ENCODE measurements around the gene MEGF9. TPM values are rescaled to one million over a fixed set of nuclear protein-coding genes. Genes with fewer than 3 reads are reported as not detected.
"Not testable (repeated sequence)": the region's sequence is repeated elsewhere in the genome, so short reads cannot be mapped to it uniquely, and the experiment has no call there.

Gene MEGF9
- total RNA-seq, 2 experiments from 2014 or later: 9.4 to 10.5 TPM

- H3K9me3 Mint-ChIP-seq: no peaks in the 10 kb centered on the region
- ChIA-PET CTCF (no interaction called here), POLR2A (no interaction called here)
- no peaks in the 10 kb centered on the region for H3K27me3 Mint-ChIP-seq
- H3K36me3 Mint-ChIP-seq (ENCODE audit: low read depth): peaks cover 2% of the 10 kb centered on the region
- no peak overlapping the region for H3K27ac Mint-ChIP-seq
- peaks cover 4% of the 10 kb centered on the region for H3K4me1 Mint-ChIP-seq
- DNase-seq: no peak
- no peak overlapping the region for H3K4me3 Mint-ChIP-seq
Measured at GRCh38 chr9:120659209-120659608, 55.1 kb downstream of the MEGF9 start.

GRCh38 chr9:120655005-120655622 is 59.2 kb downstream of the MEGF9 start:
- no peak for DNase-seq
- CTCF ChIA-PET: no interaction called here
- Mint-ChIP-seq H3K4me1 (peaks cover 4% of the 10 kb centered on the region), H3K9me3 (no peaks in the 10 kb centered on the region), H3K27me3 (no peaks in the 10 kb centered on the region), H3K36me3 (ENCODE audit: low read depth) (peaks cover 2% of the 10 kb centered on the region), H3K27ac (no peak overlapping the region), H3K4me3 (no peak overlapping the region)
- POLR2A ChIA-PET: no interaction called here

- DNase-seq: no peak
- no peaks in the 10 kb centered on the region for H3K9me3 Mint-ChIP-seq
- H3K4me1 Mint-ChIP-seq: peaks cover 4% of the 10 kb centered on the region
- no peaks in the 10 kb centered on the region for H3K27me3 Mint-ChIP-seq
- no peak overlapping the region for H3K27ac Mint-ChIP-seq
- no peak overlapping the region for H3K4me3 Mint-ChIP-seq
- ChIA-PET CTCF (no interaction called here), POLR2A (no interaction called here)
- H3K36me3 Mint-ChIP-seq (ENCODE audit: low read depth): peaks cover 1% of the 10 kb centered on the region
Measured at GRCh38 chr9:120654272-120654671, 60.0 kb downstream of the MEGF9 start.

GRCh38 chr9:120653762-120654161 is 60.5 kb downstream of the MEGF9 start:
- ChIA-PET CTCF (no interaction called here), POLR2A (no interaction called here)
- H3K4me1 Mint-ChIP-seq: peaks cover 4% of the 10 kb centered on the region
- H3K27me3 Mint-ChIP-seq: no peaks in the 10 kb centered on the region
- no peaks in the 10 kb centered on the region for H3K9me3 Mint-ChIP-seq
- H3K36me3 Mint-ChIP-seq (ENCODE audit: low read depth): no peaks in the 10 kb centered on the region
- no peak for DNase-seq
- H3K4me3 Mint-ChIP-seq: no peak overlapping the region
- no peak overlapping the region for H3K27ac Mint-ChIP-seq

GRCh38 chr9:120652934-120653333 is 61.3 kb downstream of the MEGF9 start:
- DNase-seq: no peak
- CTCF ChIA-PET: no interaction called here
- no peaks in the 10 kb centered on the region for H3K36me3 Mint-ChIP-seq (ENCODE audit: low read depth)
- H3K27me3 Mint-ChIP-seq: no peaks in the 10 kb centered on the region
- POLR2A ChIA-PET: no interaction called here
- no peaks in the 10 kb centered on the region for H3K9me3 Mint-ChIP-seq
- H3K4me1 Mint-ChIP-seq: peaks cover 4% of the 10 kb centered on the region
- no peak overlapping the region for H3K4me3 Mint-ChIP-seq
- H3K27ac Mint-ChIP-seq: no peak overlapping the region

GRCh38 chr9:120650352-120650751 is 63.9 kb downstream of the MEGF9 start:
- no peak overlapping the region for H3K4me3 Mint-ChIP-seq
- DNase-seq: no peak
- no peaks in the 10 kb centered on the region for H3K9me3 Mint-ChIP-seq
- CTCF ChIA-PET: no interaction called here
- POLR2A ChIA-PET: no interaction called here
- H3K4me1 Mint-ChIP-seq: peaks cover 4% of the 10 kb centered on the region
- no peaks in the 10 kb centered on the region for H3K36me3 Mint-ChIP-seq (ENCODE audit: low read depth)
- no peak overlapping the region for H3K27ac Mint-ChIP-seq
- no peaks in the 10 kb centered on the region for H3K27me3 Mint-ChIP-seq

- ChIA-PET CTCF (no interaction called here), POLR2A (no interaction called here)
- no peaks in the 10 kb centered on the region for H3K9me3 Mint-ChIP-seq
Measured at GRCh38 chr9:120648581-120649197, 65.6 kb downstream of the MEGF9 start.

GRCh38 chr9:120646948-120647347 is 67.3 kb downstream of the MEGF9 start:
- no peaks in the 10 kb centered on the region for H3K4me1 Mint-ChIP-seq
- POLR2A ChIA-PET: no interaction called here

More at GRCh38 chr9:120648581-120649197, 65.6 kb downstream of the MEGF9 start:
- H3K4me3 Mint-ChIP-seq: no peak overlapping the region
- no peaks in the 10 kb centered on the region for H3K4me1 Mint-ChIP-seq
- no peak overlapping the region for H3K27ac Mint-ChIP-seq
- H3K27me3 Mint-ChIP-seq: no peaks in the 10 kb centered on the region
- DNase-seq: no peak
- no peaks in the 10 kb centered on the region for H3K36me3 Mint-ChIP-seq (ENCODE audit: low read depth)

GRCh38 chr9:120645760-120646159 is 68.5 kb downstream of the MEGF9 start:
- CTCF ChIA-PET: no interaction called here
- no peaks in the 10 kb centered on the region for H3K4me1 Mint-ChIP-seq

More at GRCh38 chr9:120646948-120647347, 67.3 kb downstream of the MEGF9 start:
- H3K36me3 Mint-ChIP-seq (ENCODE audit: low read depth): peaks cover 5% of the 10 kb centered on the region
- no peak for DNase-seq
- H3K27ac Mint-ChIP-seq: no peak overlapping the region
- H3K4me3 Mint-ChIP-seq: no peak overlapping the region
- H3K9me3 Mint-ChIP-seq: no peaks in the 10 kb centered on the region
- CTCF ChIA-PET: no interaction called here
- H3K27me3 Mint-ChIP-seq: no peaks in the 10 kb centered on the region

GRCh38 chr9:120643061-120643460 is 71.2 kb downstream of the MEGF9 start:
- POLR2A ChIA-PET: no interaction called here
- H3K4me1 Mint-ChIP-seq: no peaks in the 10 kb centered on the region
- H3K4me3 Mint-ChIP-seq: no peak overlapping the region
- peaks cover 11% of the 10 kb centered on the region for H3K36me3 Mint-ChIP-seq (ENCODE audit: low read depth)
- peaks cover 6% of the 10 kb centered on the region for H3K9me3 Mint-ChIP-seq
- CTCF ChIA-PET: interaction anchor here (1.0 to 1.9 kb wide), 4 partner anchors 9 to 94 kb away, joined by 3 to 4 read pairs (median 4); no protein-coding TSS in a partner anchor
- no peaks in the 10 kb centered on the region for H3K27me3 Mint-ChIP-seq
- no peak for DNase-seq
- H3K27ac Mint-ChIP-seq: no peak overlapping the region

More at GRCh38 chr9:120645760-120646159, 68.5 kb downstream of the MEGF9 start:
- Mint-ChIP-seq H3K27ac (no peak overlapping the region), H3K9me3 (peaks cover 5% of the 10 kb centered on the region), H3K36me3 (ENCODE audit: low read depth) (peaks cover 11% of the 10 kb centered on the region), H3K4me3 (no peak overlapping the region), H3K27me3 (no peaks in the 10 kb centered on the region)
- POLR2A ChIA-PET: no interaction called here
- no peak for DNase-seq

- Mint-ChIP-seq H3K36me3 (ENCODE audit: low read depth) (peaks cover 11% of the 10 kb centered on the region), H3K4me1 (no peaks in the 10 kb centered on the region), H3K4me3 (no peak overlapping the region), H3K9me3 (peaks cover 6% of the 10 kb centered on the region), H3K27me3 (no peaks in the 10 kb centered on the region), H3K27ac (no peak overlapping the region)
- ChIA-PET CTCF (interaction anchor here (1.0 to 1.9 kb wide), 3 partner anchors 9 to 420 kb away, joined by 3 to 4 read pairs (median 3); no protein-coding TSS in a partner anchor), POLR2A (no interaction called here)
- no peak for DNase-seq
Measured at GRCh38 chr9:120642129-120642770, 72.0 kb downstream of the MEGF9 start.

- DNase-seq, H3K4me3 Mint-ChIP-seq, H3K27me3 Mint-ChIP-seq, POLR2A ChIA-PET, H3K27ac Mint-ChIP-seq, H3K4me1 Mint-ChIP-seq, CTCF ChIA-PET: not testable (repeated sequence)
- Mint-ChIP-seq H3K36me3 (ENCODE audit: low read depth) (peaks cover 15% of the 10 kb centered on the region), H3K9me3 (peaks cover 10% of the 10 kb centered on the region)
Measured at GRCh38 chr9:120640874-120641273, 73.4 kb downstream of the MEGF9 start.

GRCh38 chr9:120640380-120640779 is 73.9 kb downstream of the MEGF9 start:
- H3K4me3 Mint-ChIP-seq: no peak overlapping the region
- H3K27me3 Mint-ChIP-seq: no peaks in the 10 kb centered on the region
- H3K4me1 Mint-ChIP-seq: no peaks in the 10 kb centered on the region
- CTCF ChIA-PET: no interaction called here
- H3K36me3 Mint-ChIP-seq (ENCODE audit: low read depth): peaks cover 18% of the 10 kb centered on the region
- DNase-seq: no peak
- POLR2A ChIA-PET: no interaction called here
- peaks cover 14% of the 10 kb centered on the region for H3K9me3 Mint-ChIP-seq
- no peak overlapping the region for H3K27ac Mint-ChIP-seq

All from activated CD4-positive, alpha-beta T cell treated with anti-CD3 and anti-CD28 coated beads, Interleukin-2, amount 10 ng/mL, durations not matched to agents 7 days and 5 days (primary cell).